ENCODE results near the gene SGK1.

The SGK1 gene

GRCh38 chr6:134249239-134249758 is 68.6 kb downstream of the SGK1 start:
- H3K27ac ChIP-seq (ENCODE audit: low read depth, low read length) = no peak overlapping the region
- no peak overlapping the region for H2AFZ ChIP-seq (ENCODE audit: insufficient read depth, low read length, poor library complexity)
- H3K9me3 ChIP-seq (ENCODE audit: insufficient read depth, low read depth, low read length) = no peaks in the 10 kb centered on the region
- no peaks in the 10 kb centered on the region for H3K79me2 ChIP-seq (ENCODE audit: control insufficient read depth, insufficient read depth, low read length, poor library complexity)
- no peaks in the 10 kb centered on the region for H3K27me3 ChIP-seq (ENCODE audit: insufficient read depth, low read length)
- H4K12ac ChIP-seq (ENCODE audit: low read depth, low read length) = no peak overlapping the region
- H3K4me3 ChIP-seq (ENCODE audit: low read depth, low read length) = no peak overlapping the region
- H3K9ac ChIP-seq (ENCODE audit: low read length) = no peak overlapping the region
- H3K23ac ChIP-seq (ENCODE audit: low read length) = no peak overlapping the region
- H2BK120ac ChIP-seq (ENCODE audit: insufficient read depth, low read length, poor library complexity) = no peak overlapping the region
- WGBS (ENCODE audit: extremely low coverage, insufficient coverage, insufficient read length) = no CpG with 5 or more reads among the region's 5 CpGs
- no peak overlapping the region for H4K91ac ChIP-seq (ENCODE audit: low read depth, low read length)
- no peaks in the 10 kb centered on the region for H3K36me3 ChIP-seq (ENCODE audit: control insufficient read depth in 1 of 2, insufficient read depth in 2 of 2, low read length in 2 of 2)
- no peak overlapping the region for H2BK12ac ChIP-seq (ENCODE audit: low read length)
- H3K79me1 ChIP-seq (ENCODE audit: low read length) = no peaks in the 10 kb centered on the region
- no peaks in the 10 kb centered on the region for H3K4me1 ChIP-seq (ENCODE audit: control insufficient read depth in 1 of 2, insufficient read depth in 2 of 2, low read length in 2 of 2)
- no peak overlapping the region for H2AK5ac ChIP-seq (ENCODE audit: low read length)
- no peak for DNase-seq
- H3K18ac ChIP-seq (ENCODE audit: low read length) = no peak overlapping the region
- no peak overlapping the region for H3K4ac ChIP-seq (ENCODE audit: low read depth, low read length)
- H2BK5ac ChIP-seq (ENCODE audit: low read depth, low read length, poor library complexity) = no peak overlapping the region
- no peak overlapping the region for H3K4me2 ChIP-seq (ENCODE audit: low read length)
- H4K8ac ChIP-seq (ENCODE audit: low read depth, low read length) = no peak overlapping the region
- H3K14ac ChIP-seq (ENCODE audit: low read length) = no peak overlapping the region

GRCh38 chr6:134247844-134248580 is 69.9 kb downstream of the SGK1 start:
- H4K91ac ChIP-seq (ENCODE audit: low read depth, low read length) = no peak overlapping the region
- no peak overlapping the region for H3K18ac ChIP-seq (ENCODE audit: low read length)
- no peak overlapping the region for H3K4me2 ChIP-seq (ENCODE audit: low read length)
- no peaks in the 10 kb centered on the region for H3K4me1 ChIP-seq (ENCODE audit: control insufficient read depth in 1 of 2, insufficient read depth in 2 of 2, low read length in 2 of 2)
- no peak overlapping the region for H2BK5ac ChIP-seq (ENCODE audit: low read depth, low read length, poor library complexity)
- no peak overlapping the region for H3K27ac ChIP-seq (ENCODE audit: low read depth, low read length)
- no peak overlapping the region for H2BK120ac ChIP-seq (ENCODE audit: insufficient read depth, low read length, poor library complexity)
- H3K4me3 ChIP-seq (ENCODE audit: low read depth, low read length) = no peak overlapping the region
- no peak overlapping the region for H4K8ac ChIP-seq (ENCODE audit: low read depth, low read length)
- no peaks in the 10 kb centered on the region for H3K79me2 ChIP-seq (ENCODE audit: control insufficient read depth, insufficient read depth, low read length, poor library complexity)
- H3K9ac ChIP-seq (ENCODE audit: low read length) = no peak overlapping the region
- H3K36me3 ChIP-seq (ENCODE audit: control insufficient read depth in 1 of 2, insufficient read depth in 2 of 2, low read length in 2 of 2) = no peaks in the 10 kb centered on the region
- no peaks in the 10 kb centered on the region for H3K27me3 ChIP-seq (ENCODE audit: insufficient read depth, low read length)
- no peak for DNase-seq
- H2BK12ac ChIP-seq (ENCODE audit: low read length) = no peak overlapping the region
- H3K14ac ChIP-seq (ENCODE audit: low read length) = no peak overlapping the region
- H3K9me3 ChIP-seq (ENCODE audit: insufficient read depth, low read depth, low read length) = no peaks in the 10 kb centered on the region
- no peak overlapping the region for H2AFZ ChIP-seq (ENCODE audit: insufficient read depth, low read length, poor library complexity)
- H3K4ac ChIP-seq (ENCODE audit: low read depth, low read length) = no peak overlapping the region
- H2AK5ac ChIP-seq (ENCODE audit: low read length) = no peak overlapping the region
- no CpG with 5 or more reads among the region's 4 CpGs for WGBS (ENCODE audit: extremely low coverage, insufficient coverage, insufficient read length)
- H4K12ac ChIP-seq (ENCODE audit: low read depth, low read length) = no peak overlapping the region
- H3K23ac ChIP-seq (ENCODE audit: low read length) = no peak overlapping the region
- no peaks in the 10 kb centered on the region for H3K79me1 ChIP-seq (ENCODE audit: low read length)

- H2BK12ac ChIP-seq (ENCODE audit: low read length) = no peak overlapping the region
- no peaks in the 10 kb centered on the region for H3K79me1 ChIP-seq (ENCODE audit: low read length)
- H2BK120ac ChIP-seq (ENCODE audit: insufficient read depth, low read length, poor library complexity) = no peak overlapping the region
- H4K8ac ChIP-seq (ENCODE audit: low read depth, low read length) = no peak overlapping the region
- no peak overlapping the region for H3K4me3 ChIP-seq (ENCODE audit: low read depth, low read length)
- no peak overlapping the region for H3K4me2 ChIP-seq (ENCODE audit: low read length)
- DNase-seq = peak in 1 of 2 donors; percentile 25
- no peak overlapping the region for H3K18ac ChIP-seq (ENCODE audit: low read length)
- no peak overlapping the region for H4K91ac ChIP-seq (ENCODE audit: low read depth, low read length)
- H3K36me3 ChIP-seq (ENCODE audit: control insufficient read depth in 1 of 2, insufficient read depth in 2 of 2, low read length in 2 of 2) = no peaks in the 10 kb centered on the region
- no peak overlapping the region for H3K4ac ChIP-seq (ENCODE audit: low read depth, low read length)
- no peak overlapping the region for H3K9ac ChIP-seq (ENCODE audit: low read length)
- H3K4me1 ChIP-seq (ENCODE audit: control insufficient read depth in 1 of 2, insufficient read depth in 2 of 2, low read length in 2 of 2) = no peaks in the 10 kb centered on the region
- no peak overlapping the region for H3K23ac ChIP-seq (ENCODE audit: low read length)
- H3K27me3 ChIP-seq (ENCODE audit: insufficient read depth, low read length) = no peaks in the 10 kb centered on the region
- no peak overlapping the region for H2AFZ ChIP-seq (ENCODE audit: insufficient read depth, low read length, poor library complexity)
- no peak overlapping the region for H3K27ac ChIP-seq (ENCODE audit: low read depth, low read length)
- H3K79me2 ChIP-seq (ENCODE audit: control insufficient read depth, insufficient read depth, low read length, poor library complexity) = no peaks in the 10 kb centered on the region
- WGBS (ENCODE audit: extremely low coverage, insufficient coverage, insufficient read length) = no CpG with 5 or more reads among the region's 5 CpGs
- H4K12ac ChIP-seq (ENCODE audit: low read depth, low read length) = no peak overlapping the region
- H3K14ac ChIP-seq (ENCODE audit: low read length) = no peak overlapping the region
- no peak overlapping the region for H2AK5ac ChIP-seq (ENCODE audit: low read length)
- H3K9me3 ChIP-seq (ENCODE audit: insufficient read depth, low read depth, low read length) = no peaks in the 10 kb centered on the region
- H2BK5ac ChIP-seq (ENCODE audit: low read depth, low read length, poor library complexity) = no peak overlapping the region
Measured at GRCh38 chr6:134247231-134247833, 70.6 kb downstream of the SGK1 start.

GRCh38 chr6:134245706-134246105 is 72.2 kb downstream of the SGK1 start:
- no peak overlapping the region for H3K9ac ChIP-seq (ENCODE audit: low read length)
- no peak overlapping the region for H2AFZ ChIP-seq (ENCODE audit: insufficient read depth, low read length, poor library complexity)
- no peak overlapping the region for H2BK120ac ChIP-seq (ENCODE audit: insufficient read depth, low read length, poor library complexity)
- H2BK12ac ChIP-seq (ENCODE audit: low read length) = no peak overlapping the region
- no CpG with 5 or more reads among the region's 1 CpG for WGBS (ENCODE audit: extremely low coverage, insufficient coverage, insufficient read length)
- H4K91ac ChIP-seq (ENCODE audit: low read depth, low read length) = no peak overlapping the region
- H3K27ac ChIP-seq (ENCODE audit: low read depth, low read length) = no peak overlapping the region
- H3K4me1 ChIP-seq (ENCODE audit: control insufficient read depth in 1 of 2, insufficient read depth in 2 of 2, low read length in 2 of 2) = no peaks in the 10 kb centered on the region
- H3K4me2 ChIP-seq (ENCODE audit: low read length) = no peak overlapping the region
- no peaks in the 10 kb centered on the region for H3K36me3 ChIP-seq (ENCODE audit: control insufficient read depth in 1 of 2, insufficient read depth in 2 of 2, low read length in 2 of 2)
- no peaks in the 10 kb centered on the region for H3K79me1 ChIP-seq (ENCODE audit: low read length)
- H3K4me3 ChIP-seq (ENCODE audit: low read depth, low read length) = no peak overlapping the region
- H3K14ac ChIP-seq (ENCODE audit: low read length) = no peak overlapping the region
- no peak overlapping the region for H4K8ac ChIP-seq (ENCODE audit: low read depth, low read length)
- H3K79me2 ChIP-seq (ENCODE audit: control insufficient read depth, insufficient read depth, low read length, poor library complexity) = no peaks in the 10 kb centered on the region
- no peaks in the 10 kb centered on the region for H3K9me3 ChIP-seq (ENCODE audit: insufficient read depth, low read depth, low read length)
- no peak overlapping the region for H3K18ac ChIP-seq (ENCODE audit: low read length)
- H2AK5ac ChIP-seq (ENCODE audit: low read length) = no peak overlapping the region
- no peaks in the 10 kb centered on the region for H3K27me3 ChIP-seq (ENCODE audit: insufficient read depth, low read length)
- DNase-seq = no peak
- no peak overlapping the region for H2BK5ac ChIP-seq (ENCODE audit: low read depth, low read length, poor library complexity)
- no peak overlapping the region for H3K23ac ChIP-seq (ENCODE audit: low read length)
- H4K12ac ChIP-seq (ENCODE audit: low read depth, low read length) = no peak overlapping the region
- no peak overlapping the region for H3K4ac ChIP-seq (ENCODE audit: low read depth, low read length)
